Cardiac muscle cell (in vitro differentiated cells and primary cell): ENCODE results near the gene ACIN1. TPM values are rescaled to one million over a fixed set of nuclear protein-coding genes. Genes with fewer than 3 reads are reported as not detected.
"Not testable (repeated sequence)": the region's sequence is repeated elsewhere in the genome, so short reads cannot be mapped to it uniquely, and the experiment has no call there.

Experiments used
- DNase-seq, 2 donors: peaks; one replicate each; pipeline versions ENCODE4 v3.0.0 to v3.0.0-alpha.2; 2010 to 2017; ENCODE audit warnings: low read depth in 1 of 2, low spot score in 1 of 2
- H3K27ac ChIP-seq: fragments of 200-600 bp; sonication (generic); 2 replicates; pipeline ENCODE4 v1.5.1; 2016
- H3K27me3 ChIP-seq: fragments of 200-600 bp; sonication (generic); 2 replicates; pipeline ENCODE4 v1.6.0; 2016; ENCODE audit warnings: control low read depth
- H3K36me3 ChIP-seq: fragments of 200-600 bp; sonication (generic); 2 replicates; pipeline ENCODE4 v1.5.1; 2016; ENCODE audit warnings: control low read depth
- H3K4me1 ChIP-seq: fragments of 200-600 bp; sonication (generic); 2 replicates; pipeline ENCODE4 v1.8.1; 2017; ENCODE audit warnings: low read depth, mild to moderate bottlenecking, mixed run types
- H3K4me3 ChIP-seq: fragments of 200-600 bp; sonication (generic); 2 replicates; pipeline ENCODE4 v1.5.1; 2016; ENCODE audit warnings: mild to moderate bottlenecking
- H3K9me3 ChIP-seq: fragments of 200-600 bp; sonication (generic); 2 replicates; pipeline ENCODE4 v1.5.1; 2017; ENCODE audit warnings: low read depth, mild to moderate bottlenecking, control low read depth
- polyA plus RNA-seq: library from polyadenylated mRNA; unstranded; fragments of >200 nt; fragmentation: Nextera tagmentation; extraction: Ambion mirVana; gene quantifications from 2 replicates; pipeline ENCODE4 v1.2.1, GENCODE V29; 2016
- total RNA-seq: library from RNA; depleted of rRNA; stranded (reverse); fragments of >200 nt; gene quantifications from 2 replicates; pipeline ENCODE4 v1.2.3, GENCODE V29; 2016
- TF ChIP-seq, protein P1 (sequence below): IDR thresholded peaks from 2 replicates; pipeline ENCODE4 v1.5.1; 2012; ENCODE audit warnings: low read depth, mild to moderate bottlenecking, low read length

Gene ACIN1
- total and polyA plus RNA-seq, 2 experiments from 2014 or later = 41.0 to 151 TPM

DNA sequence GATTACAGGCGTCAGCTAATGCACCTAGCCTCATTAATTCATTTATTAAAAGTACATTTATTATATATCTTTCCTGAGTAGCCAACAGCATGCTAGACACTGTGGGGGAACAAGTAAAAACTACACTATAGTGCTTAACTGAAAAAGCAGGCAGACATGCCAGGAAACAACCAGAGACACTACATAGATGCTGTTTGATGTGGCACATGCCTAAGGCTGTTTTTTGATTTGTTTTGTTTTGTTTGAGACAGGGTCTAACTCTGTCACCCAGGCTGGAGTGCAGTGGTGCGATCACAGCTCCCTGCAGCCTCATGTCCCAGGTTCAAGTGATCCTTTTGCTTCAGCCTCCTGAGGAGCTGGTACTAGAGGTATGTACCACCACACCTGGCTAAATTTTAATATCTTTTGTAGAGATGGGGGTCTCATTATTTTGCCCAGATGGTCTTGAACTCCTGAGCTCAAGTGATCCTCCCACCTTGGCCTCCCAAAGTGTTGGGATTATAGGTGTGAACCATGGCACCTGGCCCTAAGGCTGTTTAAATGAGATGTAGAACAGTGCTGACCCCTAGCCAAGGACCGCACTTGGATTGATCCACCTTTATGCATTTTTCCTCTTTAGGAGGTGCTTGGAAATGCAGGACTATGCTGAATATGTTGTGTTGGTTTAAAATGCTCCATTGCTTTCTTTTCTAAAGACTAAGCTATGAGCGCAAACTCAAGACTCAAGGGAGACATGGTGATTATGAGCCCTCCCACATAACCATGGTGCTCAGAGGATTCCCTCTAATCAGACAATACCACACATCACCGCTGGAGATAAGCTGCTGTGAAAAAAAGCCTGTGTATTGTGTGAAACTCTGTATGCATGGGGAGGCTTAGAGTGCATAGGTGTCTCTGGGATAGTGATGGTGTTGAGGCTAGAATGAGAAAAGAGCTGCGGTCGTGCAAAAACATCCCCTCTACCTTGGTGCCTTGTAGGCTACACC lies 74.5 kb downstream of the ACIN1 start:
- no peaks in the 10 kb centered on the region for H3K36me3 ChIP-seq
- H3K27me3 ChIP-seq = no peaks in the 10 kb centered on the region
- peaks cover 4% of the 10 kb centered on the region for H3K4me1 ChIP-seq
- no peak overlapping the region for H3K4me3 ChIP-seq
- H3K9me3 ChIP-seq = no peaks in the 10 kb centered on the region
- TF ChIP-seq, protein P1, sequence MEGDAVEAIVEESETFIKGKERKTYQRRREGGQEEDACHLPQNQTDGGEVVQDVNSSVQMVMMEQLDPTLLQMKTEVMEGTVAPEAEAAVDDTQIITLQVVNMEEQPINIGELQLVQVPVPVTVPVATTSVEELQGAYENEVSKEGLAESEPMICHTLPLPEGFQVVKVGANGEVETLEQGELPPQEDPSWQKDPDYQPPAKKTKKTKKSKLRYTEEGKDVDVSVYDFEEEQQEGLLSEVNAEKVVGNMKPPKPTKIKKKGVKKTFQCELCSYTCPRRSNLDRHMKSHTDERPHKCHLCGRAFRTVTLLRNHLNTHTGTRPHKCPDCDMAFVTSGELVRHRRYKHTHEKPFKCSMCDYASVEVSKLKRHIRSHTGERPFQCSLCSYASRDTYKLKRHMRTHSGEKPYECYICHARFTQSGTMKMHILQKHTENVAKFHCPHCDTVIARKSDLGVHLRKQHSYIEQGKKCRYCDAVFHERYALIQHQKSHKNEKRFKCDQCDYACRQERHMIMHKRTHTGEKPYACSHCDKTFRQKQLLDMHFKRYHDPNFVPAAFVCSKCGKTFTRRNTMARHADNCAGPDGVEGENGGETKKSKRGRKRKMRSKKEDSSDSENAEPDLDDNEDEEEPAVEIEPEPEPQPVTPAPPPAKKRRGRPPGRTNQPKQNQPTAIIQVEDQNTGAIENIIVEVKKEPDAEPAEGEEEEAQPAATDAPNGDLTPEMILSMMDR = no peak
- DNase-seq = no peak
- H3K27ac ChIP-seq = no peak overlapping the region

DNA sequence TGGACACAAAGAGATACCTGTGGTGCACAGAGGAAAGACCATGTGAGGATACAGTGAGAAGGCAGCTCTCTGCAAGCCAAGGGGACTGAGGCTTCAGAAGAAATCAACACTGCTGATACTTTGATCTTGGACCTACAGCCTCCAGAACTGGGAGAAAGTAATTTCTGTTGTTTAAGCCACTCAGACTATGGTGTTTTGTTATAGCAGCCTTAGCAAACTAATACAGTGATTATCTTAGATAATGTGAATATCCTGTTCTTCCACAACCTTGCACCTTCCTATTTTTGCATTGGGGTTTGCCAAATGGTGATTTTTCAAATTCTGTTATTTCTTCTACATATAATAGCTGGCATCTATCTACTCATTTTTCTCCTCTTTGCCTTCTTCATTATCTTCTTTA lies 76.8 kb downstream of the ACIN1 start:
- Histone ChIP-seq H3K36me3 (no peaks in the 10 kb centered on the region), H3K27ac (no peak overlapping the region), H3K4me1 (peaks cover 2% of the 10 kb centered on the region), H3K27me3 (no peaks in the 10 kb centered on the region), H3K4me3 (no peak overlapping the region), H3K9me3 (no peaks in the 10 kb centered on the region)
- DNase-seq = no peak
- TF ChIP-seq, protein P1 = no peak

DNA sequence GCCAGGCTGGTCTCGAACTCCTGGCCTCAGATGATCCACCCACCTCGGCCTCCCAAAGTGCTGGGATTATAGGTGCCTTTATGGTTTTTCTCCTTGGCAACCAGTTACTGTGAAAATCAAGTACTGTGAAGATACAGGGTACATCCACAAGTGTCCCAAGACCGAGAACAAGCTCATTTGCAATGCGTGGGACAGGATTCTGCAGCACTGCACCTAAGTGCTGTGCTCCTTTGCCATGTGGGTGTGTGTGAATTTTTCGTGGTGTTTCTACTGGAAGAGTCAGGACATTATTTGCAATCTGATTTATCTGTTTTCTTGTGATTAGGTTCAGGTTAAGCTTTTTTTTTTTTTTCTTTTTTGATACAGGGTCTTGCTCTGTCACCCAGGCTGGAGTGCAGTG lies 77.8 kb downstream of the ACIN1 start:
- H3K36me3 ChIP-seq = no peaks in the 10 kb centered on the region
- H3K4me1 ChIP-seq = no peaks in the 10 kb centered on the region
- no peak for DNase-seq
- H3K27ac ChIP-seq = no peak overlapping the region
- no peaks in the 10 kb centered on the region for H3K27me3 ChIP-seq
- no peak overlapping the region for H3K4me3 ChIP-seq
- TF ChIP-seq, protein P1 = no peak
- no peaks in the 10 kb centered on the region for H3K9me3 ChIP-seq

DNA sequence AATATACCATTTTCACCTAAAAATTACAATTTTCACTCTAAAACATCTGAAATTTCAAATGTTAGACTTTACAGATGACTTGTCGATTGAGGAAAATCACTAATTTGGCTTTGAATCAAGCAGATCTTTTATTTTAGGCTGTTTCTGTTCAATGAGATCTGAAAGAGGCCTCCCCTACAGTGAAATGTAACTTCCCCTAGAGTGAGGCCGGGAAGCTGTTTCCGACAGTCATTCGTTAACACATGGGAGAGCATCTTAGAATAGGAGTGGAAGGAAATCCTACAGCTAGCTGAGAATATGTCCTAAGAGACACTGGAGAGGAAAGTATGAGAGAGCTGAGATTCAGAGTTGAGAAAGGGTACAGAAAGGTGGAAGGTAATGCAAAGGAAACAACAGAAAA lies 79.3 kb downstream of the ACIN1 start:
- H3K4me1 ChIP-seq = no peaks in the 10 kb centered on the region
- H3K27ac ChIP-seq = no peak overlapping the region
- no peak overlapping the region for H3K4me3 ChIP-seq
- no peaks in the 10 kb centered on the region for H3K9me3 ChIP-seq
- H3K27me3 ChIP-seq = no peaks in the 10 kb centered on the region
- DNase-seq = no peak
- no peaks in the 10 kb centered on the region for H3K36me3 ChIP-seq
- TF ChIP-seq, protein P1 = no peak

DNA sequence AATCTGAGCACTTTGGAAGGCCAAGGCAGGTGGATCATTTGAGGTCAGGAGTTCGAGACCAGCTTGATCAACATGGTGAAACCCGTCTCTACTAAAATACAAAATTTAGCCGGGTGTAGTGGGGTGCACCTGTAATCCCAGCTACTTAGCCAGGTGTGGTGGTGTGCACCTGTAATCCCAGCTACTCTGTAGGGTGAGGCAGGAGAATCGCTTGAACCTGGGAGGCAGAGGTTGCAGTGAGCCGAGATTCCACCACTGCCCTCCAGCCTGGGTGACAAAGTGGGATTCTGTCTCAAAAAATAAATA lies 81.2 kb downstream of the ACIN1 start:
- H3K27ac ChIP-seq = not testable (repeated sequence)

DNA sequence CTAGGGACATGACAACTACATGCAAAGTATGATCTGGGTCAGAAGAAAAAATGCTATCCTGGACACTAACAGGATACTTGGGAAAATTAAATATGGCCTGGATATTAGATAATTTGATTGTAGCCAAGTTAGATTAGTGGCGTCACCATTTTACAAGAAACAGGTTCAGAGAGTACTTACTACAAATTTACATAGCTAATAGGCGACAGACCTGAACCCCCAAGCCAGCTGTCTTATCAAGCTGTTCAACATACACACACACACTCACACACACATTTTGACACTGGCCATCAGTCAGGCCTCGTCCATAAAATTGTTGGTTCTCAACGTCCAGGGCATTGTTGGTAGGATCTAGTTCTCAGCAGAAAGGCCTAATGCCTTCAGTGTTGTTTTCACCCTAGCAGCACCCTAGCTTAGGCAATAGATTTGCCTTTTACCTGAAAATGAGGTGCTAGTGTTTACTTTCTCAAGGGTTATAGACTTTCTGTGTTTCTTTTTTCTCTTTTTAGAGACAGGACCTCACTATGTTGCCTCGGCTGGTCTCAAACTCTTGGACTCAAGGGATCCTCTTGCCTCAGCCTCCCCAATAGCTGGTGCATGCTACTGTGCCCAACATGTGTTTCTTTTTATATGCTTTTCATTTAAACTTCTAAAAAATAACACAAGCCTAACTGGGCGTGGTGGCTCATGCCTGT lies 81.7 kb downstream of the ACIN1 start:
- TF ChIP-seq, protein P1 = no peak
- H3K4me1 ChIP-seq = no peaks in the 10 kb centered on the region
- no peak for DNase-seq
- peak overlapping the region; percentile 18 for H3K27ac ChIP-seq
- H3K4me3 ChIP-seq = no peak overlapping the region
- no peaks in the 10 kb centered on the region for H3K27me3 ChIP-seq
- H3K9me3 ChIP-seq = no peaks in the 10 kb centered on the region
- no peaks in the 10 kb centered on the region for H3K36me3 ChIP-seq

More for the DNA sequence above, 81.2 kb downstream of the ACIN1 start:
- not testable (repeated sequence) for H3K4me3 ChIP-seq, DNase-seq, H3K36me3 ChIP-seq, H3K27me3 ChIP-seq, H3K4me1 ChIP-seq, H3K9me3 ChIP-seq
